HG03469 (cell line): ENCODE results near the gene EPB41L5.
A peak's percentile ranks its signal among the peaks of the same experiment; 100 is the strongest.
"Not testable (repeated sequence)": the region's sequence is repeated elsewhere in the genome, so short reads cannot be mapped to it uniquely, and the experiment has no call there.

ENCODE experiments used
- ATAC-seq: cut with Tn5 transposase; IDR thresholded peaks from one replicate; pipeline ENCODE4 v1.9.1; 2021; ENCODE audit warnings: mild to moderate bottlenecking, moderate library complexity, moderate number of reproducible peaks; ENCODE audit not compliant: unreplicated experiment

Gene EPB41L5

DNA sequence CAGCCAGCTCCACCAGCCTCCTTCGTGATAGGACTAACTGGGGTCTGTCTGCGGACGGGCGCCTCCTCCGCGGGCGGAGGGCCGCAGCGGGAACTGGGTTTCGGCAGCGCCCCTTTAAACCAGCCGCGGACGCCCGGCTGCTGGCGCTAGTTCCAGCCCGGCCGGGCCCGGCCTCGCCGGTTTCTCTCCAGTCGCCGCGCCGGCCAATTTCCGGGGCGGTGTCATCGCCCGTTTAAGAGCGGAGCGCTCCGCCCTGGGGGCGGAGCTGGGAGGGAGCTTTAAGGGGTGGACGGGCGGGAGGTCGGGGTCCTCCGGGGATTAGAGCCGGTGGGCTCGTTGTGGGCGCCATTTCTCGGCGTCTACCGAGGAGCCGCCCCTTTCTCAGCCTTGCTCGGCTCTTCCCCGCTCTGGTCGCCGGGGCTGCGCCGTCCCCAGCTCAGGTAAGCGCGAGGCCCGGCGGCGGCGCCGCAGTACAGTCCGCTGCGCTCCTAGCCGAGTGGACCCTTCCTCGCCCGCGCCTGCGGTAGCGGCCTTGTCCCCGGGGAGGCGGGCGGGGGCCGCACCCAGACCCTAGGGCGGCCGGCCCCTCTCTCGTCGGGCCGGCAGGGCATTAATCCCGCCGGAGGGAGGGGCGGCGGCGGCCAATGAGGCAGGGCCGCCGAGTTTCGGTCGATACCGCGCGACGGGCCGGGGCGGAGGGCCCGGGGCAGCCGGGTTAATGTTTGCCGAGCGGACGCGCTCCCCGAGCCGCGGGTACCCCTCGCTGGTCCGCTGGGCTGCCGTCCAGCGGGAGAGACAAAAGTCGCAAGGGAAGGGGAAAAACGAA lies at the start of gene EPB41L5:
TSS of gene EPB41L5 (plus strand) at position 307 of the 826 bp plus-strand sequence. CDS start 6,008 bp downstream, outside the sequence.
- peak; percentile 91 for ATAC-seq

DNA sequence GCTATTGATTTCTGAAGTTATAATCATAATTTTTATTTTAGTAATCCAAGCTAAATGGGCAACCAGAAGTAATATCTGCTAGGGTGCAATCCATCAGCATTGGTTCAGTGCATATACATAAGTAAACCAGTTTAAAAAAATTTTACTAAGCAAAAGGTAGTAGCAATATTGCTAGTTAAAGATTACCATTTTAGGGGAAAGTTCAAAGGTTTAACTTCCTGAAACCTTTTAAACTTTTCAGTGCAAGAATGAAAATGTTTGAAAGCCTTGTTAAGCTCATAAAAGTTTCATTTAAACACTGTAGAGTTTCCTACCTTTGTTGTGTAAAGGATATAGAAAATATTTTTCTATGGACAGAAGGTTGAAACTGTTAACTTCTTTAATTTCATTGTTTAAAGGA lies 31.0 kb upstream of the EPB41L5 start:
- no peak for ATAC-seq

DNA sequence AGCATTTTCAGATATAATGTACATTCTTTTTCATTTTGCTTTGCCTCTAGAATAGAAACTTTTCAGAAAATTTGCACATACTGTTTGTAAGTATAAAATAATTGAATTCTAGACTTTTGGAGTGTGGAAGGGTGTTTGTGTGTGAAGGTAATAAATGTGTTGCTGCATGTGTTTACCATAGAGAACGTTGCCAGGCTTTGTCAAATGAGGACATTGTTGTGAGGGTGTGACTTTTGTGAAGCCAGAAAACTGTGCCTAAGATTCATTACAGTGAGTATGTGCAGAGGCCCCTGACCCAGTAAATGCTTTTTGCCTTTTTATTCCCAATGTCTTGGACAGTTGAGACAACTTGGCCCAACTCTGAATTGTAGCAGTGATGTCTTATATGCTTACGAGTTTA lies 30.4 kb upstream of the EPB41L5 start:
- no peak for ATAC-seq

DNA sequence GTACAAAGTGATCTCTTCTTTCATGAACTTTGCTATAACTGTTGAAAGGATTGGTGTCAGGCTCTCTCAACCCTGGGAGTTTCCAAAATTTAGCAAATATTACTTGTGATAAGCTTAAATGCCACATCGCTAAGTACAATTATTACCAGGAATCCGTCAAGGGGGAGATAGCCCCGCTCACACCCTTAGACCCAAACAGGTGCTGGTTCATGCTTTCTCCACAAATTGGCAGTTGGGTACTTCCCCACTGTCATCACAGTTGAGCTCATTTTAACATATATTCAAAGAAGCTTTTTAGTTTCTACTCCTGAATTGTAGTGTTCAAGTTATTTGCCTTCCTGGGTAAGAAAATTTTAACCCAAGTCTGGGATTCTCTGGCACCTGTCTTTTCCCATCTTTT lies 29.8 kb upstream of the EPB41L5 start:
- no peak for ATAC-seq

DNA sequence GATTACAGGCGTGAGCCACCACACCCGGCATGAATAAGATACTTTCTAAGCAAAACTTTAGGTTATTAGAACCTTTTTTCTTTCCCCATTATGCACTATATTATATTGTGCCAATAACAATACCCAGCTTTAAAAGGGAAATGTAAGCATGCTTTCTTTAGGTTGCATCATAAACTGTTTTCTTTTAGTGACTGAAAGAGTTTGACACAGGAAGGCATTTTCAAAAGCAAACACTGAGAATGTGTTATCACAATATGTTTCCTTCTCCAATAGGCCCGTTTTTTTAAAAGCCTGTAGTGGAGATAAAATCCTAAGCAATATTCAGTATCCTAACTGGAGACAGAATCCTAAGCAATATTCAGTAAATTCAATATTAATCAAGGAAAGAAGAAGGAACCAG lies 16.7 kb upstream of the EPB41L5 start:
- ATAC-seq, result no peak

DNA sequence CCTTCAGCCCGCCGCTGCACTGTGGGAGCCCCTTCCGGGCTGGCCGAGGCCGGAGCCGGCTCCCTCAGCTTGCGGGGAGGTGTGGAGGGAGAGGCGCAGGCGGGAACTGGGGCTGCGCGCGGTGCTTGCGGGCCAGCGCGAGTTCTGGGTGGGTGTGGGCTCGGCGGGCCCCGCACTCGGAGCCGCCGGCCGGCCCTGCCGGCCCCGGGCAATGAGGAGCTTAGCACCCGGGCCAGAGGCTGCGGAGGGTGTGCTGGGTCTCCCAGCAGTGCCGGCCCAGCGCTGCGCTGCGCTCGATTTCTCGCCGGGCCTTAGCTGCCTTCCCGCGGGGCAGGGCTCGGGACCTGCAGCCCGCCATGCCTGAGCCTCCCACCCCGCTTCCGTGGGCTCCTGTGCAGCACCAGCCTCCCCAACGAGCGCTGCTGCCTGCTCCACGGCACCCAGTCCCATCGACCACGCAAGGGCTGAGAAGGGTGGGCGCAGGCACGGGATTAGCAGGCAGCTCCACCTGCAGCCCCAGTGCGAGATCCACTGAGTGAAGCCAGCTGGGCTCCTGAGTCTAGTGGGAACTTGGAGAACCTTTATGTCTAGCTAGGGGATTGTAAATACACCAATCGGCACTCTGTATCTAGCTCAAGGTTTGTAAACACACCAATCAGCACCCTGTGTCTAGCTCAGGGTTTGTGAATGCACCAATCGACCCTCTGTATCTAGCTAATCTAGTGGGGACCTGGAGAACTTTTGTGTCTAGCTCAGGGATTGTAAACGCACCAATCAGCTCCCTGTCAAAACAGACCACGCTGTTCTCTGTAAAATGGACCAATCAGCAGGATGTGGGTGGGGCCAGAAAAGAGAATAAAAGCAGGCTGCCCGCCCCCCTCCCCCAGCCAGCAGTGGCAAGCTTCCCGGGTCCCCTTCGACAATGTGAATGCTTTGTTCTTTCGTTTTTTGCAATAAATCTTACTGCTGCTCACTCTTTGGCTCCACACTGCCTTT lies 15.7 kb upstream of the EPB41L5 start:
- ATAC-seq, result not testable (repeated sequence)

DNA sequence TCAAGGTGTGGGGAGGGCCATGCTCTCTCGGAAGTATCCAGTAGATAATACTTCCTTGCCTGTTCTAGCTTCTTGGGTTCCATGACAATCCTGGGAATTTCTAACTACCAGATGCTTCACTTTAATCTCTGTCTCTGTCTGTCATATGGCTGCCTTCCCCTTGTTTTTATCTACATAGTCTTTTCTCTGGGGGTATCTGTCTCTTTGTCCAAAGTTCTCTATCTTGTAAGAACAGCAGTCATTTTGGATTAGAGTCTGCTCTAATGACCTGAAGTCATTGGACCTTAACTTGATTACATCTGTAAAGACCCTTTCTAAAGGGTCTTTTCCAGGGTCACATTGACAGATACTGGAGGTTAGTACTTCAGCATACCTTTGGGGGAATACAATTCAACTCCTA lies 11.4 kb upstream of the EPB41L5 start:
- ATAC-seq, result no peak

DNA sequence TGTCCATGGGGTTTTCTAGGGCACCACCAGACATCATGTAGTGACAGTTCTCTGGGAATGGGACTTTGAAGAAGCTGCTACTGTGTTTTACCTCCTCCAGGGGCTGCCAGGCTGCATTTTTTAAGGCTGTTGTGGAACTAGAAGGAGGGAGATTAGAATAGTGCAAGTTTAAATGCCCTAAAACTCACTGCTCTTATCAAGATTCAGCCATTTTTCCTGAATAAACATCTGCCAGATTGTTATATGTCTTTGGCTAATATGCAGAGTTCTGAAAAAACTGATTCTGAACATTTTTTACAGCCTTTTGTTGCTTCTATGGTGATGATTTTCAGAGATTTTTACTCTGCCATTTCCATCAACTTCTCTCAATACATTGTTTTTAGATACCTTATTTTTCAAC lies 8.6 kb upstream of the EPB41L5 start:
- no peak for ATAC-seq

DNA sequence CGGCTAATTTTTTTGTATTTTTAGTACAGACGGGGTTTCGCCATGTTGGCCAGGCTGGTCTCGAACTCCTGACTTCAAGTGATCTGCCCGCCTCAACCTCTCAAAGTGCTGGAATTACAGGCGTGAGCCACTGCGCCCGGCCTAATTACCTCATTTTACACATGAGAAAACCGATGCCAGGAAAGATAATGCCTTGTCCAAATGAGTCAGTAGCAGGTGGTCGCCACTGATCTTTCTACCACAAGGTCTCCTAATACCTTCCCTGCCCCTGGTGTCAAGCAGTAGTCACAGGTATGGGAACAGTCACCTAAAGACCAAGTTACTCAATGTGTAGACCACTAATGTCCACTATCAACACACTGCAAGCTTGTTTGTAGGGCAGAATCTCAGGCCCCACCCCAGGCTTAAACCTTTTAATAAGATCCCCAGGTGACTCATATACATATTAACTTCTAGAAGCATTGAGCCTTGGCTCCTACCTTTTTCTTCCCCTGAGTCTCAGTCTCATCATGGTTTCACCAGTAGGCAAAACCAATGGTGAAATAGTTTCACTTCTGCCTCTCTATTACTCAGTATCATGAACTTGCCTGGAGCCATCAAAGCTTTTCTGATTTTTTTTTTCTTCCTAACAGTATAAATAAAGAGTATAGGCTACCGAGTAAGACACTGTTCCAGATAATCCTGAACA lies 6.9 kb upstream of the EPB41L5 start:
- ATAC-seq, result peak; percentile 95

DNA sequence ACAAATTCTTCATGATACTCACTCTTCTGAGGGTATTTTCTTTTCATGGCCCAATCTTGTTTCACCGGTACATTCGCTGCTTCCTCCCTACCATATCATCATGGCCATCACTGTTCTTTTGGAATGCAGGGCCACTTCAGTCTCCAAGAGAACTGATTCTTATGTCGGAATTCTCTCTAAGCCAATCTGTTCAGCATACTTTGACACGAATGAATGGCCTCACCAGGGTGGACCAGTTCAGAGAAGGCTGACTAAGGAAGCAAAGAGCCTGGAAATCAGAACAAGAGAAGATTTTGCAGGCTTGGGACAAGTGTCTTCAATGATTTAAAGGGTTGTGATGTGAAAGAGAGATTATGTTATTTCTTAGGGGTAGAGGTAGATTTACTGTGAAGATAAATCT lies 5.0 kb upstream of the EPB41L5 start:
- ATAC-seq, result no peak

DNA sequence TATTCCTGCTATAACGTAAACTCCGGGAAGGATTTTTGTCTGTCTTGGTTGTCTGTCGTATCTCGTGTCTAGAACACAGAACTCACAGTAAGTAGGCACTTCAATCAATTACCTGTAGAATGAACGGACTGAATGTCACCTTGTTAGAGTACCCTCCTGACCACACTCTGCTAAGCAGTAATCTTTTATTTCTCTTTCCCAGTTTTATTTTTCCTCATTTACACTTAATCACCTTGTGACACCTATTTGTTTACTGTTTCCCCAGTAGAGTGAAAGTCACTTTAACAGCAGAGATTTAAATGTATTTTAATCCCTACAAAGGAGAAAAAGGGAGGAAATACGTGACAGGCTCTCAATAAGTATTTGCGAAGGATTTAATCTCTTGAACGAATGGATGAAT lies 514 bp upstream of the EPB41L5 start:
- no peak for ATAC-seq

DNA sequence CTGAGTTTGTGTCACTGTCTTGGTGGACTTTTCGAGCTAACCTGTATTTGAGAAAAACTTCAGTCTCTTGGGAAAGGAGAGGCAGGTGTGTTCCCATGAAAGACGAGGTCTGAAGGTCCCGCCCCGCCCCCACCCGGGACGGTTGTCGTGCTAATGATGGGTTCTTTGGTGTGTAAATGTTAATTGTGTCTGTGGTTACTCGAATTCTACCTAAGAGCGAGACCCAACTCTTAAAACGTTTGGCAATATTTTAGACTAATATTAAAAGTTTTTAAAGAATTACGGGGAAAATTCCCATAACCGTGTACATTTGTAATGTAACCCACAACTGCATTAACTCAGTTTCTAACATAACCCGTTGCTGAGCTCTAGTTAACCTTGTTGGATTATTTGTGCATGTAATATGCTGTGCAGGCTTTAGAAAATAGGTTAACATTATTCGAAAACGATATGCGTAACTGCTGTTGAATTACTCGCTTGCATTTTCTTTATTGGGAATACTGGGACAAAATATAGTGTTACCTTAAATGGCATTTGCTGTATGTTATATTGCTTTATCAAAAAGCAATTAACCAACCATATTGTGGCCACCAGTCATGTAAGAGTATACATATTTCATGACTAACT lies 833 bp downstream of the EPB41L5 start:
- no peak for ATAC-seq

DNA sequence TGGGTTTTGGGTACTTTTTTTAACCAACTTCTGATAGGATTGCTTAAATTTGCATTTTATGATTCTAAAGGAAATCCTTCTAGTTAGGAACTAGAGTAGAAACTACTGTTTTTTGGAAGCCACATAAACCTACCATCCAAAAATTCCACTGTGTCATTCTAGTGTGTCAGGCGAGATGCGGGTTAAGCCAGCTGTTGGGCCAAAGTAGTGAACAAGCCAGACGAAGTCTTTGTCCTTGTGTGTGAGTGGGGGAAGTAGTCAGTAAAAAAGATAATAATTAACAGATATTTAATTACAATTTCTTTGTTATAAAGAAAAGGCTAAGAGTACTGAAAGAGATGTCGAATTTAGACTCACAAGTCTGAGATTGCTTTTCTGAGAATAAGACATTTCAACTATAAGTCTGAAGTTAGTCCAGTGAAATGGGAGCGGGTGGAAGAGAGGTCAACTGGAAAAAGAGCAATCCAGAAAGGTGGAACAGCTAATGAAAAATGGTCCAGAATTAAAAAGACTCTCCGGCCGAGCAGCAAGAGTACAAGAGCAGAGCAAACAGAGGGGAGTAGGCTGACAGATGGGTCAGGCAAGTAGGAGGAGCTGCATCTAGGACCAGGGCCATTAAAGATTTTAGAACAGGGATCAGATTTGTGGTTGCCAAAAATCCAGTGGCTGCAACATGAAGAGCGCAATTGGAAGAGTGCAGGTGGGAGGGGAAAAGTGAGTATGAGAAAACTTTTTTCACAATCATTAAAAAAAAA lies 1.5 kb downstream of the EPB41L5 start:
- no peak for ATAC-seq

DNA sequence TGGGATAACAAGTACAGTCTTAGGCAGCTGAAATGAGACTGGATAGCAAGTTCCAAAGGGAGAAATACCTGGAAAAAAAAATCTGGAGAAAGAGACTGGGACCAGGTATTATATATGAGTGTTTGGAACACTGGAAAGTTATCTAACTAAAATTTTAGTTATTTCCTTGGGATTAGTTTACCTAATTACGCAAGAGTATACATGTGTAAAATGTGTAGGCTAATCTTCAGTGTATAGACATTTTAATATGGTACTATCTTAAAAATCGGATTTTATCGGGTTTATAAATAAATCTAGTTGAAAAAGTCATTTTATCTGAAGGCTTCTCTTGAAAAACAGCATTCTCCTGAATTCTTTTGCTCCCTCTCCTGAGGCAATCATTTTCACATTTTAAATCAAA lies 3.9 kb downstream of the EPB41L5 start:
- no peak for ATAC-seq

DNA sequence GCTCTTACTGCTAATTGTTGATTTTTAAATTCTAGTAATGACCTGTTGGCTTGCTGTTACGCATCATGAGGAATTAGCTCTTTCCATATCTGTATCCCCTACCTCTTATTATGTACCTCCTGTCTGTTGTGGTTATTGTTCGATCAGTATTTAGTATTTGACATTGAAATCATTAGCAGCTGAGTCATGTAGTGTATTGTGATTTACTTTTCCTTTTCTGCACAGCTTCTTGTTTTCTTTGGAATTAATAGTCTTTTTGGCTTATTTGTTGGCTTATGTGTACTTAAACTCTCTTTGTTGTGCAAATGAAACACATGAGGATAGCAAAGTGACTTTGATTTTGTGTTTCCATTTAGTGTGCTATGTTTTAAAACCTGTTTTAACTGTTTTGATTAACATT lies 4.3 kb downstream of the EPB41L5 start:
- ATAC-seq, result no peak

DNA sequence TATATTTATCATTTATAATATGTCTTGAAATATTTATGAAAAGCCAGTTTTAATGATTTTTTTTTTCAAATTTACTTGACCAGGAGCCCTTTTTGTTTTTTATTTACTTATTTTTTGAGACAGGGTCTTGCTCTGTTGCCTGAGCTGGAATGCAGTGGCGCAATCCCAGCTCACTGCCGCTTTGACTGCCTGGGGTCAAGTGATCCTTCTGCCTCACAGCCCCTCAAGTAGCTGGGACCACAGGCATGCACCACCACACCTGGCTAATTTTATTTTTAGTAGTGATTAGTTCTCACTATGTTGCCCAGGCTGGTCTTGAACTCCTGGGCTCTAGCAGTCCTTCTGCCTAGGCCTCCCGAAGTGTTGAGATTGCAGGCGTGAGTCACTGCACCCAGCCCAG lies 5.7 kb downstream of the EPB41L5 start:
- no peak for ATAC-seq

DNA sequence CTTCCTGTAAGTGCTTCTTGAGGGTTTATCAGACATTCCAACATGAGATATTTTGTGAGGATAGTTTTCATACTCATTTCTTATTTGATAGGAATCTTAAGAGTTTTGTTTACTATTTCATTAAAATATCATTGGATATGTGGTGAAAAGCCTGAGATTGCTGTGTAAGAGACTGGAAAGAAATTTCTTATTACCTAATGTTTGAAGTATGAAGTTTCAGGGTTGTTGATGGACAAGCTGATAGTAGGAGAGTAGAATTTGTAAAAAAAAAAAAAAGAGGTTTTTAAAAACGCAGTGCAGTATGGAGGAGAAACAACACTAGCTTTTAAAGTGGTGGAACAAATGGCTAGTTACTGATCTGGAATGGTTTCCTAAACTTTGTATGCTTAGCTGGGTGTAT lies 7.7 kb downstream of the EPB41L5 start:
- no peak for ATAC-seq

DNA sequence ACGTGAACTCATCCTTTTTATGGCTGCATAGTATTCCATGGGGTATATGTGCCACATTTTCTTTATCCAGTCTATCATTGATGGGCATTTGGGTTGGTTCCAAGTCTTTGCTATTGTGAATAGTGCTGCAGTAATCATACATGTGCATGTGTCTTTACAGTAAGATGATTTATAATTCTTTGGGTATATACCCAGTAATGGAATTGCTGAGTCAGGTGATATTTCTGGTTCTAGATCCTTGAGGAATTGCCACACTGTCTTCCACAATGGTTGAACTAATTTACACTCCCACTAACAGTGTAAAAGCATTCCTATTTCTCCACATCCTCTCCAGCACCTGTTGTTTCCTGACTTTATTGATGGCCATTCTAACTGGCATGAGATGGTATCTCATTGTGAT lies 9.6 kb downstream of the EPB41L5 start:
- ATAC-seq, result not testable (repeated sequence)

DNA sequence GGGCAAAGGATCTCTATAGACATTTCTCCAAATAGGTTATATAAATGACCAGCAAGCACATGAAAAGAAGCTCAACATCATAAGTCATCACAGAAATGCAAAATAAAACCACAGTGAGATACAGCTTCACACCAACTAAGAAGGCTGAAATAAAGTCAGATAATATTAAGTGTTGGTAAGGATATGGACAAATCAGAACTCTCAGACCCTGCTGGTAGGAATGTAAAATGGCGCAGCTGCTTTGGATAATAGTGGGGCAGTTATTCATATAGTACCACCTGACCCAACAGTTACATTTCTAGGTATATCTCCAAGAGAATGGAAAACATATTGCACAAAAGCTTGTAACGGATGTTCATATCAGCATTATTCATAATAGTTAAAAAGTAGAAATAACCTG lies 14.0 kb downstream of the EPB41L5 start:
- ATAC-seq, result no peak

DNA sequence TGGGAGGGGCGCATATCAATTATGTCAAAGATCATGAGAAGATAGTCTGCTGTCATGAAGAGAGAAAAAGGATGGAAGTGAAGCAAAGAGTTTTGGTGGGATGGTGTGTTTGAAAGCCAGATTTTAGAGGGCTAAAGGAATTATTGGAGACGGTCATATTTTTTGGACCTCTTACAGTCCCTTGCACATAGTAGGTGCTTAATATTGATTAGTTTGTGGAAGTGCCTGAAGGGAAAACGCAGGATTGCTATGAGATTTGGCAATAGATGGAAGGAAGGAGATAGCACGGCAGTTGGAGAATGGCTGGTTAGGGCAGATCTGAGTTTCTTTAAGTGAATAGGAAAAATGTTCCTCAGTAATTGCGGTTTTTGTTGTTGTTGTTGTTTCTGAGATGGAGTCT lies 15.9 kb downstream of the EPB41L5 start:
- ATAC-seq, result no peak
